ENCODE measurements around the gene MPPED1. TPM values are rescaled to one million over a fixed set of nuclear protein-coding genes. Genes with fewer than 3 reads are reported as not detected.

Gene MPPED1
- total and polyA plus RNA-seq, 5 donors: 0.05 to 0.38 TPM; not detected in 3

DNA sequence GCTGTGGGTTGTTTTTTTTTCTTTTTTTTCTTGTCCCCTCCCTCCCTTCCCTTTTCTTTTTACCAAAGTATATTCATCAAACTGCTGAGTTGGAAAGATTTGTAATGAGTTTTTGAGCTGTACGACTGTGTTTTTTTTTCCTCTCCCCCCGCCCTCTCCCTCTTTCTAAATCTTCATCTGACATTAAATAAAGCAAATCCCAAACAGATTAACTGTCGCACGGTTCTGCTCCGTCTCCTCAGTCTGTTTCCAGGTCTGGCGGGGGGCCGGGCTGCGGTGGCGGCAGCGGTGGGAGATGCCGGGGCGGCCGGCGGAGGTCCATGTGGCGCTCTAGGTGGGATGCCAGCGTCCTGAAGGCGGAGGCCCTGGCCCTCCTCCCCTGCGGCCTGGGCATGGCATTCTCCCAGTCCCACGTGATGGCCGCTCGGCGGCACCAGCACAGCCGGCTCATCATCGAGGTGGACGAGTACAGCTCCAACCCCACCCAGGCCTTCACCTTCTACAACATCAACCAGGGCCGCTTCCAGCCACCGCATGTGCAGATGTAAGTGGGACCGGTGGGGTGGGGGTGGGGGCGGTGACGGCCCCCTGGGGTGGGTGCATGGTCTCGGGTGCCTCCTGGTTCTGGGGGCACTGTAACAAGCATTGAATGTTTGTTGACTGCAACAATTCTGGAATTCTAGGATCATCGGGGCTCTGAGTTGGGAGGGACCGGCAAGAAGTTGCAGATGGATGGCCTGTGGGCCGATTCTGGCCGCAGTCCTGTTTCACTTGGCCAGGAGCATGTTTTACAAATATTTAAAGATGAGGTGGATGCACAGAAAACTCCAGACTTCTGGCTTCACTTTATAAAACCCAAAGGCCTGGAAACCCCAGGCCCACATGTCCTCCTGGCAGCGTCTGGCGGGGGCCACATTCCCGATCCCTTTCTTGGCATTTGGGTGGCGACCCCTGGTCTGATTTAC lies 13.1 kb downstream of the MPPED1 start:
- Histone ChIP-seq H3K9me3 (ENCODE audit: control insufficient read depth, low read length) (no peaks in the 10 kb centered on the region), H3K27me3 (ENCODE audit: control insufficient read depth, insufficient read depth) (no peaks in the 10 kb centered on the region), H3K27ac (ENCODE audit: low read length) (no peak overlapping the region), H3K4me3 (ENCODE audit: low read length) (no peak overlapping the region), H3K4me1 (ENCODE audit: control insufficient read depth, insufficient read depth, low read length) (no peaks in the 10 kb centered on the region)
- DNase-seq: peak in 1 of 3 donors; percentile 51
- intact Hi-C loops (cut with DNase I): no loop called here
- 77% methylated on average over 39 of the region's 39 CpGs for WGBS
- ATAC-seq: no peak

DNA sequence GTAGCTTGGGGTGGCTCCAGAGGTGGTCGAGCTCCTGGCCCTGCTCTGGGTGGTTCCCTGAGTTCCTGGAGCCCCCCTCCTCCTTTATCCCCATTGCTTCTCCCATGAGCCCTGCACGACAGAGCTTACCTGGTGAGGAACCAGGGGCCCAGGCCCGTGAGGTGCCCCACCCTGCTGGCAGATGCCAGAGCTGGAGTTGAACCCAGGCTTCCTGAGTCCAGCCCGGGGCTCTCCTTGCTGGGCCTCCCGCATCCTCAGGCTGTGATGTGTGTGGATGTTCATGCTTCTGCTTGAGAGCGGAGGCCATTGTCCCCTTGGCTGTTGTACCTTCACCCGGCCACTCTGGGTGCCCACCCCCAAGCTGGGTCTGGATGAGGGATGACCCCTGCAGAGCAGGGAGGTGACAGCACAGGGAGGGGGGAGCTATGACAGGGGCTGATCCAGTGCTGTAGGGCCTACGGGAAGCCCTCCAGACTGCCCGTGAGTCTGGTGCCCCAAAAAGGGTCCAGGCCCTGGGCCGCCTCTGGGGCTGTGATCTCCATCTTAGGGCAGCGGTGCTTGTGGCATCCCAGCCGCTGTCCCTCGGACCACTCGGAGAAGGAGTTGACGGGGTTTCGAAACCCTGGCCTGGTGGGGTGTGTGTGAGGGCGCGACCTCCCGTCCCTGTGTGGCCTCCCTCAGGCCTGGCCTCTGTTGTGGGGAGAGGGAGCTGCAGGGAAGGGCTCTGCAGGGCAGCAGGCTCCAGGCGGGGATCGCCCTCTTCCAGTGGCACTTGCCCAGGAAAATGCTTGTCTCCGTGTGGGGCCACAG lies 14.4 kb downstream of the MPPED1 start:
- ATAC-seq (peak in 1 of 2 donors; percentile 9), DNase-seq (peak in 2 of 3 donors; percentile 30 to 43)
- H3K4me1 ChIP-seq (ENCODE audit: control insufficient read depth, insufficient read depth, low read length): no peaks in the 10 kb centered on the region
- intact Hi-C loops (cut with DNase I): no loop called here
- H3K27me3 ChIP-seq (ENCODE audit: control insufficient read depth, insufficient read depth): no peaks in the 10 kb centered on the region
- H3K9me3 ChIP-seq (ENCODE audit: control insufficient read depth, low read length): no peaks in the 10 kb centered on the region
- H3K4me3 ChIP-seq (ENCODE audit: low read length): no peak overlapping the region
- no peak overlapping the region for H3K27ac ChIP-seq (ENCODE audit: low read length)
- 83% methylated on average over 22 of the region's 22 CpGs for WGBS

DNA sequence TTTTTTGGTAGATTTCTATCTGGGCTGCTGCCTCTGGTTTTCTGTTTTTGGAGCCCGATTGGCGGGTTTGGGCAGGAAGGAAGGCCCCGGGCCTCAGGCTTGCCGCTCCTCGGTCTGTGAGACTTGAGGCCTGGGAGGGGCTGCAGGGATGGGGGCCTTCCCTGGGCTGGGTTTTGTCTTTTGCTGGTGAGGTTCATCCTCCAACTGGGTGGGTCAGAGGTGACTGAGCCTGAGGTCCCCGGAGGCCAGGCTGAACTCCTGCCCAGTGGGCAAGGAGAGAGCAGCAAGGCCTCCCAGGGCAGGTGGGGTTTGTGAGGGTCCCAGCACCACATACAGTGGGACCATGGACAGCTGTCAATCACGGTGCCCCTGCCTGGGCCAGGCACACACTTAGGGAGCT lies 15.0 kb downstream of the MPPED1 start:
- intact Hi-C loops (cut with DNase I): no loop called here
- Histone ChIP-seq H3K9me3 (ENCODE audit: control insufficient read depth, low read length) (no peaks in the 10 kb centered on the region), H3K4me1 (ENCODE audit: control insufficient read depth, insufficient read depth, low read length) (no peaks in the 10 kb centered on the region), H3K27ac (ENCODE audit: low read length) (no peak overlapping the region), H3K27me3 (ENCODE audit: control insufficient read depth, insufficient read depth) (no peaks in the 10 kb centered on the region), H3K4me3 (ENCODE audit: low read length) (no peak overlapping the region)
- ATAC-seq: no peak
- 54% methylated on average over 7 of the region's 7 CpGs for WGBS
- peak in 2 of 3 donors; percentile 22 to 28 for DNase-seq

DNA sequence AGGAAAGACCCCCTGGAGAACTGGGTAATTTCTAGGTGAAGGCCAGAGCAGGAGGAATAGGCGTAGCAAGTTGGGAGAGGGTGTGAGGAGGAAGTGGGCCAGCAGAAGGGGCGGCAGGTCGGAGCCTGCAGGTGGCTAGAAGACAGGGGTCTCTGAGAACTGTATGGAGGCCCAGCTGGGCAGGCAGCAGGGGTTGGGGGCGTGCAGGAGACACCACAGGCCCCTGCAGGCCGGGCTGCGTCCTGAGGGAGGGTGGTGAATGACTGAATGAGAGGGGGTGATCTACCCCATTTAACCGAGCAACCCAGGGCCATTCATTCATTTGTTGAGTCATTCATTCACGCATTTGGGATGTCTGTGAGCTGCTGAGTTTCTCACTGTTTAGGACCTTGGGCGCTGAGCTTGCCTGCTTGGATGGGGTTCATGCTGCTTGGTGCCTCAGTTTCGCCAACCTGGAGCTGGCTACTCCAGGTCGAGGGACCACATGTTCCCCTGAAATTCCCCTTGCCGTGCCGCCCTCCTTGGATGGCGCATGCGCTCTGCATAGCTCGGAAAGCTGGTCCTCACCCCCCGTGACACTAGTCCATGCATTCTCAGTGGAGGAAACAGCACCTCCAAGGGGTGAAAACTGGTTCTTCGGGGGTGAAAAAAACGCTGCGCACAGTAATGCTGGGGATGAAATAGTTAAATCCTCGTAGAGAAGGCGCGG lies 15.6 kb downstream of the MPPED1 start:
- ATAC-seq (no peak), DNase-seq (peak in 1 of 3 donors; percentile 37)
- Histone ChIP-seq H3K4me1 (ENCODE audit: control insufficient read depth, insufficient read depth, low read length) (no peaks in the 10 kb centered on the region), H3K27ac (ENCODE audit: low read length) (no peak overlapping the region), H3K27me3 (ENCODE audit: control insufficient read depth, insufficient read depth) (no peaks in the 10 kb centered on the region), H3K4me3 (ENCODE audit: low read length) (no peak overlapping the region), H3K9me3 (ENCODE audit: control insufficient read depth, low read length) (no peaks in the 10 kb centered on the region)
- intact Hi-C loops (cut with DNase I): no loop called here
- 72% methylated on average over 23 of the region's 23 CpGs for WGBS

DNA sequence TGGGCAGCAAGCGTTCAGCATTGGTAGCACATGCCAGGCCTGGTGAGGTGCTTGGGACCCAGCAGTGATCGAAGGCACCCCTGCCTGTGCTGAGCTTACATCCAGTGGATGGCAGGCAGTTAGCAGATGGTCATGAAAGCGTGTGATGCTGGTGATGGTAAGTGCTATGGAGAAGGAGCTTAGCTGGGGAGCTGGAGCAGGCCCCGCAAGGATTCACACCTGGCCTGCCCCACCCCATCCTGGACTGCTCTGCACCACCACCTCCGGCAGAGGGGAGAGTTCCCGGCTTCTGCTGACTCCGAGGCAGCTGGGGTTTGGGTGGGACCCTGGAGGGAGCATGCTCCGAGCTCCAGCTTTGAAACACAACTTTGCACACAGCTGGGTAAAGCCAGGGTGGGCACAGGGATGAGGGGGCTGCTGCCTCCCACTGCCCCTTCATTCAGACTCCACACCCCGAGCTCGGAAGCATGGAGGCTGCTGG lies 16.2 kb downstream of the MPPED1 start:
- H3K9me3 ChIP-seq (ENCODE audit: control insufficient read depth, low read length): no peaks in the 10 kb centered on the region

DNA sequence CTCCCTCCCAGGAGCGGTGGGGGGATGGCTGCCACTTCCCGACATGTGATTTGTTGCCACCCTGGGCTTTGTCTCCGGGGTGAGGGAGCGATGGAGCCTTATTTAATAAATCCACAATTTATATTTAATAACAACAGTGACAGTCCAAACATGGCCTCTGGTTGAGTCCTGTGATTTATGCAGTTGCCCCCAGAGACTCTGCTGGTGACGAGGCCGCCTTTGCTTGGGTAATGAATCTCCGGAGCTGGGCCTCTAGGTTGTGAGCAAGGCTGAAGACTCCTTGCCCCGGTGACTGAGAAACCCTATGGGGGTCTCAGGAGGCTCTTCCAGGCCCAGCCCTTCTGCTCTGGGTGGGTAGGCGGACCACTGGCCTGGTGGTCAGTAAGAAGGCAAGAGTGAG lies 16.7 kb downstream of the MPPED1 start:
- ATAC-seq: no peak
- Histone ChIP-seq H3K9me3 (ENCODE audit: control insufficient read depth, low read length) (no peaks in the 10 kb centered on the region), H3K4me3 (ENCODE audit: low read length) (no peak overlapping the region), H3K27me3 (ENCODE audit: control insufficient read depth, insufficient read depth) (no peaks in the 10 kb centered on the region), H3K4me1 (ENCODE audit: control insufficient read depth, insufficient read depth, low read length) (no peaks in the 10 kb centered on the region), H3K27ac (ENCODE audit: low read length) (no peak overlapping the region)
- DNase-seq: peak in 1 of 3 donors; percentile 12
- WGBS: 83% methylated on average over 9 of the region's 9 CpGs
- intact Hi-C loops (cut with DNase I): no loop called here

More for the DNA sequence above, 16.2 kb downstream of the MPPED1 start:
- H3K4me3 ChIP-seq (ENCODE audit: low read length): no peak overlapping the region
- intact Hi-C loops (cut with DNase I): no loop called here
- no peaks in the 10 kb centered on the region for H3K27me3 ChIP-seq (ENCODE audit: control insufficient read depth, insufficient read depth)
- WGBS: 61% methylated on average over 10 of the region's 10 CpGs
- H3K4me1 ChIP-seq (ENCODE audit: control insufficient read depth, insufficient read depth, low read length): no peaks in the 10 kb centered on the region
- peak in 1 of 3 donors; percentile 27 for DNase-seq
- H3K27ac ChIP-seq (ENCODE audit: low read length): no peak overlapping the region
- no peak for ATAC-seq

DNA sequence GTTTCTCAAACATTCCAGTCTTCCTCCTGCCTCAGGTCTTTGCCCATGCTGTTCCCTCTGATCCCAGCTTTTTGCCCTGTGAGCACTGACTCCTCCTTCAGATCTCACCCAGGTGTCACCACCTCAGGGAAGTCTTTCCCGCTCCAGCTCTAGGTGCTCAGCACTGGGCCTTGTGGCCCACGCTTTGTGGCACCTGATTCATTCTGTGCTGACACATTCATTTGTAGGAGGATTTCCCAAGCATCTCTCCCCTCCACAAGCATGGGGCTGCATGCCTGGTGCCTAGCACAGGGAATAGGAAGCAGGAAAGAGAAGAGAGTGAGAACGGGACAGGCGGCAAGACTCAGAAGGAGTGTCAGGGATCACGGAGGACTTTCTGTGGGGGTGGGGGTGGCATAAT lies 17.6 kb downstream of the MPPED1 start:
- Histone ChIP-seq H3K4me3 (ENCODE audit: low read length) (no peak overlapping the region), H3K27me3 (ENCODE audit: control insufficient read depth, insufficient read depth) (no peaks in the 10 kb centered on the region), H3K27ac (ENCODE audit: low read length) (no peak overlapping the region), H3K4me1 (ENCODE audit: control insufficient read depth, insufficient read depth, low read length) (no peaks in the 10 kb centered on the region), H3K9me3 (ENCODE audit: control insufficient read depth, low read length) (no peaks in the 10 kb centered on the region)
- ATAC-seq: no peak
- DNase-seq: no peak
- intact Hi-C loops (cut with DNase I): no loop called here
- 87% methylated on average over 5 of the region's 5 CpGs for WGBS

DNA sequence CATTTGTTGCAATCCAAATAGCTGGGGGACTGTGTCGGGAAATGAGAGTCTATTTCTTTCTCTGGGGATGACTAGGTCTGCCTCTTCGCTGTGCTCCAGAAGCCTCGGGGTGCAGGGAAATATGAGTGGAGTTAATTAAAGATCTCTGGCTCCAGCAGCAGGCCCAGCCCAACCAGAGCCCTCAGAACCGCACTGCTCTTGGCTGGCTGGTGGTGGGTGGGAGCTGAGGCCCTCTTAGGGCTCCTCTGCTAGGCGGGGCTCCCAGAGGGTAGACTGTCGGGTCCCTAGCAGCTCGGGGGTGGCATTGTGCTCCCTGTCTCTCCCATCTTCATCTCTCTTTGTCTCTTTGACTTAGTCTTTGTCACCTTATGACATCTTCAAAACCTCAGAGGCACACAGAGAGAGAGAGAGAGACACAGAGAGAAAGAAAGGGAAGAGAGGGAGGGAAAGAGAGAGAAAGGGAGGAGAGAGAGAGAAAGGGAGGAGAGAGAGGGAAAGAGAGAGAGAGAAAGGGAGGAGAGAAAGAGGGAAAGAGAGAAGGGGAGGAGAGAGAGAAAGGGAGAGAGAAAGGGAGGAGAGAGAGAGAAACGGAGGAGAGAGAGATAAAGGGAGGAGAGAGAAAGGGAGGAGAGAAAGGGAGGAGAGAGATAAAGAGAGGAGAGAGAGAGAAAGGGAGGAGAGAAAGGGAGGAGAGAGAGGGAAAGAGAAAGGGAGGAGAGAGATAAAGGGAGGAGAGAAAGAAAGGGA lies 20.2 kb downstream of the MPPED1 start:
- ATAC-seq: no peak
- intact Hi-C loops (cut with DNase I): no loop called here
- Histone ChIP-seq H3K4me3 (ENCODE audit: low read length) (no peak overlapping the region), H3K27ac (ENCODE audit: low read length) (no peak overlapping the region), H3K27me3 (ENCODE audit: control insufficient read depth, insufficient read depth) (no peaks in the 10 kb centered on the region), H3K9me3 (ENCODE audit: control insufficient read depth, low read length) (no peaks in the 10 kb centered on the region), H3K4me1 (ENCODE audit: control insufficient read depth, insufficient read depth, low read length) (no peaks in the 10 kb centered on the region)
- DNase-seq: no peak
- 30% methylated on average over 8 of the region's 8 CpGs for WGBS

DNA sequence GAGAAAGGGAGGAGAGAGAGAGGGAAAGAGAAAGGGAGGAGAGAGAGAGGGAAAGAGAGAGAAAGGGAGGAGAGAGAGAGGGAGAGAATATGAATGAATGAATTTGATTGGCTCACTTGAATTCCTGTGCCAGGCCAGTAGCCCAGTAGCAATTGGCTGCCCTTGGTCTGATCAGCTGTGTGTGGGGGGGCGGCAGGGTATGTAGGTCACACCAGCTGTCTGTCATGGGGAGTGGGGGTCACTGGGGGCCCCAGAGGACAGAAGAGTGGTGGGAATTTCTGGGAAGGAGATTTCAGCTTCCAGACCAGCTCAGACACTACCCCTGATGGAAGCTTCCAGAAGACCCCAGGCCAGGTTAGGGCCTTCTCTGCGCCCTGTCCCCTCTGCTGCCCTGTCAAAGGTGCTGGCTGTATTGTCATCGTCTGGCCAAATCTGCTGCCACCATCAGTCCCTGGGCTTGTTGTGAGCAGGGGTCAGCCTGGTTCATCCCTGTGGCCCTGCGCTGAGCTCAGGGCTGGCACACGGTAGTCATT lies 21.1 kb downstream of the MPPED1 start:
- no peaks in the 10 kb centered on the region for H3K4me1 ChIP-seq (ENCODE audit: control insufficient read depth, insufficient read depth, low read length)
- WGBS: 80% methylated on average over 5 of the region's 5 CpGs
- no peak overlapping the region for H3K4me3 ChIP-seq (ENCODE audit: low read length)
- DNase-seq (no peak), ATAC-seq (no peak)
- intact Hi-C loops (cut with DNase I): no loop called here
- no peaks in the 10 kb centered on the region for H3K27me3 ChIP-seq (ENCODE audit: control insufficient read depth, insufficient read depth)
- H3K9me3 ChIP-seq (ENCODE audit: control insufficient read depth, low read length): no peaks in the 10 kb centered on the region
- no peak overlapping the region for H3K27ac ChIP-seq (ENCODE audit: low read length)
